H9 (cell line): ENCODE data around the gene SQSTM1. TPM values are rescaled to one million over a fixed set of nuclear protein-coding genes. Genes with fewer than 3 reads are reported as not detected.

Experiments used
- DNase-seq: peaks from one replicate; pipeline ENCODE4 v3.0.0-alpha.2; 2017
- H2AFZ ChIP-seq: one replicate; pipeline ENCODE4 v1.6.1; 2013; ENCODE audit warnings: mild to moderate bottlenecking, low read length, control low read depth, moderate library complexity
- H2AK5ac ChIP-seq: 2 replicates; pipeline ENCODE4 v1.6.1; 2013; ENCODE audit warnings: low read length, control low read depth, mixed read lengths; ENCODE audit not compliant: insufficient read length
- H2BK120ac ChIP-seq: one replicate; pipeline ENCODE4 v1.6.1; 2013; ENCODE audit warnings: low read depth, mild to moderate bottlenecking, low read length, control low read depth, inconsistent platforms; ENCODE audit not compliant: poor library complexity, severe bottlenecking
- H2BK12ac ChIP-seq: 2 replicates; pipeline ENCODE4 v1.6.1; 2013; ENCODE audit warnings: low read length, control low read depth, mixed read lengths, low read depth; ENCODE audit not compliant: insufficient read length
- H2BK15ac ChIP-seq: 2 replicates; pipeline ENCODE4 v1.6.1; 2013; ENCODE audit warnings: low read depth, low read length, control low read depth
- H2BK20ac ChIP-seq: one replicate; pipeline ENCODE4 v1.6.1; 2013; ENCODE audit warnings: low read depth, mild to moderate bottlenecking, low read length, control low read depth, inconsistent platforms; ENCODE audit not compliant: poor library complexity, severe bottlenecking
- H2BK5ac ChIP-seq: 2 replicates; pipeline ENCODE4 v1.6.1; 2013; ENCODE audit warnings: low read length, control low read depth, mixed read lengths; ENCODE audit not compliant: insufficient read length
- H3K14ac ChIP-seq: 2 replicates; pipeline ENCODE4 v1.6.1; 2013; ENCODE audit warnings: low read length, control low read depth; ENCODE audit not compliant: insufficient read depth
- H3K18ac ChIP-seq: 2 replicates; pipeline ENCODE4 v1.6.1; 2013; ENCODE audit warnings: low read depth, mild to moderate bottlenecking, mixed read lengths, low read length, control low read depth; ENCODE audit not compliant: insufficient read length
- H3K23ac ChIP-seq: 2 replicates; pipeline ENCODE4 v1.6.1; 2013; ENCODE audit warnings: low read length, control low read depth, mixed read lengths, low read depth; ENCODE audit not compliant: insufficient read length
- H3K23me2 ChIP-seq: 2 replicates; pipeline ENCODE4 v1.6.1; 2013; ENCODE audit warnings: low read depth, mild to moderate bottlenecking, mixed read lengths, low read length, control low read depth; ENCODE audit not compliant: insufficient read length, poor library complexity, severe bottlenecking
- H3K27ac ChIP-seq: 2 replicates; pipeline ENCODE4 v1.5.1; 2013; ENCODE audit warnings: low read length, control low read depth, mixed read lengths, low read depth; ENCODE audit not compliant: insufficient read length
- H3K27me3 ChIP-seq: 2 replicates; pipeline ENCODE4 v1.6.1; 2013; ENCODE audit warnings: low read length, control low read depth, inconsistent platforms; ENCODE audit not compliant: insufficient read depth
- H3K4ac ChIP-seq: 2 replicates; pipeline ENCODE4 v1.6.1; 2013; ENCODE audit warnings: low read depth, mild to moderate bottlenecking, control low read depth, inconsistent platforms, low read length, moderate library complexity
- H3K4me1 ChIP-seq: 2 replicates; pipeline ENCODE4 v1.6.1; 2013; ENCODE audit warnings: low read length, control low read depth, inconsistent platforms; ENCODE audit not compliant: insufficient read depth
- H3K4me2 ChIP-seq: 2 replicates; pipeline ENCODE4 v1.6.1; 2013; ENCODE audit warnings: low read length, control low read depth, mixed read lengths; ENCODE audit not compliant: insufficient read length, insufficient read depth
- H3K56ac ChIP-seq: 2 replicates; pipeline ENCODE4 v1.6.1; 2013; ENCODE audit warnings: low read depth, mild to moderate bottlenecking, mixed read lengths, low read length, control low read depth; ENCODE audit not compliant: insufficient read length
- H3K79me1 ChIP-seq: 2 replicates; pipeline ENCODE4 v1.6.1; 2013; ENCODE audit warnings: low read depth, mild to moderate bottlenecking, moderate library complexity, low read length, control low read depth, inconsistent platforms; ENCODE audit not compliant: insufficient read depth, poor library complexity, severe bottlenecking
- H3K79me2 ChIP-seq: 2 replicates; pipeline ENCODE4 v1.6.1; 2013; ENCODE audit warnings: low read length, control low read depth, inconsistent platforms; ENCODE audit not compliant: insufficient read depth
- H3K9ac ChIP-seq: 2 replicates; pipeline ENCODE4 v1.6.1; 2013; ENCODE audit warnings: low read length, control low read depth, mixed read lengths; ENCODE audit not compliant: insufficient read length; ENCODE audit errors: extremely low read depth
- H3K9me3 ChIP-seq: one replicate; pipeline ENCODE4 v1.6.1; 2013; ENCODE audit warnings: low read depth, low read length, inconsistent platforms; ENCODE audit not compliant: control insufficient read depth
- H3T11ph ChIP-seq: one replicate; pipeline ENCODE4 v1.6.1; 2013; ENCODE audit warnings: mild to moderate bottlenecking, low read length, control low read depth, inconsistent platforms
- H4K20me1 ChIP-seq: one replicate; pipeline ENCODE4 v1.6.1; 2013; ENCODE audit not compliant: control insufficient read depth, insufficient read length, insufficient read depth
- H4K5ac ChIP-seq: 2 replicates; pipeline ENCODE4 v1.6.1; 2013; ENCODE audit warnings: low read depth, mild to moderate bottlenecking, mixed read lengths, low read length, control low read depth; ENCODE audit not compliant: insufficient read length
- H4K8ac ChIP-seq: replicated peaks from 2 replicates; pipeline ENCODE4 v1.6.1; 2013; ENCODE audit warnings: low read length, control low read depth, mixed read lengths, low read depth; ENCODE audit not compliant: insufficient read length
- H4K91ac ChIP-seq: 2 replicates; pipeline ENCODE4 v1.6.1; 2013; ENCODE audit warnings: low read depth, mild to moderate bottlenecking, moderate library complexity, mixed read lengths, low read length, control low read depth; ENCODE audit not compliant: insufficient read length
- H3K27ac Mint-ChIP-seq, 3 experiments: 2 replicates in 2 of 3; 3 replicates in 1 of 3; pipeline ENCODE4 v1.8.0; 2020 to 2021; ENCODE audit warnings: mixed read lengths in 3 of 3, mild to moderate bottlenecking in 1 of 3, moderate library complexity in 1 of 3
- H3K27me3 Mint-ChIP-seq: 2 replicates; pipeline ENCODE4 v1.8.0; 2021; ENCODE audit warnings: low read depth, mild to moderate bottlenecking, moderate library complexity, mixed read lengths
- H3K36me3 Mint-ChIP-seq, 3 experiments: 2 replicates in 2 of 3; 3 replicates in 1 of 3; pipeline ENCODE4 v1.8.0; 2020 to 2021; ENCODE audit warnings: low read depth in 3 of 3, mixed read lengths in 3 of 3; ENCODE audit not compliant: insufficient read depth in 1 of 3
- H3K4me1 Mint-ChIP-seq, 2 experiments: 2 replicates each; pipeline ENCODE4 v1.8.0; 2020; ENCODE audit warnings: mixed read lengths in 2 of 2
- H3K4me3 Mint-ChIP-seq, 2 experiments: 2 replicates in 1 of 2; 3 replicates in 1 of 2; pipeline ENCODE4 v1.8.0; 2020 to 2021; ENCODE audit warnings: mild to moderate bottlenecking in 2 of 2, mixed read lengths in 2 of 2, moderate library complexity in 1 of 2
- H3K9me3 Mint-ChIP-seq, 2 experiments: 2 replicates in 1 of 2; 3 replicates in 1 of 2; pipeline ENCODE4 v1.8.0; 2020; ENCODE audit warnings: mild to moderate bottlenecking in 2 of 2, mixed read lengths in 2 of 2, moderate library complexity in 1 of 2
- WGBS: extraction: QIAGEN DNeasy Blood & Tissue Kit; methylation state at CpG from one replicate; pipeline ENCODE4 v1.1.7; 2013; ENCODE audit warnings: missing lambda C conversion rate, low lambda C conversion rate, mixed read lengths; ENCODE audit not compliant: insufficient read length; ENCODE audit errors: extremely low coverage; 5-methylcytosine and 5-hydroxymethylcytosine counted together
- total RNA-seq: library from RNA; stranded (reverse); gene quantifications from 2 replicates; pipeline ENCODE4 v1.2.1, GENCODE V29; 2021
- TF ChIP-seq, protein P1 (sequence below): fragments of 200-600 bp; sonication (generic); conservative IDR thresholded peaks from 3 replicates; pipeline ENCODE4 v1.8.0; 2021; ENCODE audit warnings: antibody characterized with exemption, mild to moderate bottlenecking

Gene SQSTM1
- total RNA-seq, 1 experiment from 2014 or later, result 144 TPM

DNA sequence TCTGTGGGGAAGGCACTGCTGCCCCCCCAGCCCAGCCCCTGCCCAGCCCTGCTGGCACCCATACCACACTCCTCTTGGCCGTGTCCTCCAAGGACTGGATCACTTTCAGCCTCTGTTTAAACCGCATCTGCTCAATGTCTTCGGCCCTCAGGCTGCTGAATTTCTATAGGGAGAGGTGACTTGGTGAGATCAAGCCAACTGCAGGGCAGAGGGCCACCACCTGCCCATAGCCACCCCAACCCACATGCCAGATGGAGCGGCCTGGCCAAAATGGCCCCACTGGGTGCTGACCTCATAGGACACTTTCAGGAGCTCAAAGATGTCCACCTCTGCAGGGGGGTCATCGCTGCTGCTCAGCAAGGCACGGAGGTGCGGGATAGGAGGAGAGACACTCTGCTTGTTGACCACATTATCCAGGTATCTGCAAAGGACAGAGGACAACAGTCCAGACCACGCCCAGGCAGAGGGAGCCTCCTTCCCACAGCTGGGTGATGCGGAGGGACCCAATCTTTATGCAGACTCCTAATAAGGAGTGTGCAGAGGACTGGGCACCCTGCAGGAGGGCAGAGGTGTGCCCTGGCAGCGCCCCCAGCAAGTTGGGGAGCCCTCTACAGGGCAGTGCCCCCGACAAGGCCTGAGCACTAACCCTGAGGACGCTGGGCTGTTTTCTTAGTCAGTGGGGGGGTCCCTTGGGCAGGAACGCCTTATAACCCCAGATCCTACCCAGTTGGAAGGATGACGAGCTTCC is 52.3 kb downstream of the SQSTM1 start:
- no peak overlapping the region for H3K23ac ChIP-seq
- H3K23me2 ChIP-seq, result no peaks in the 10 kb centered on the region
- H3K4ac ChIP-seq, result no peak overlapping the region
- peaks cover 1% of the 10 kb centered on the region; the same call in 1 of the 2 replicates for H3K27me3 Mint-ChIP-seq
- H3K27me3 ChIP-seq, result no peaks in the 10 kb centered on the region
- WGBS, result no CpG with 5 or more reads among the region's 14 CpGs
- no peak for DNase-seq
- no peak overlapping the region for H3K9ac ChIP-seq
- no peak overlapping the region for H4K8ac ChIP-seq
- H4K20me1 ChIP-seq, result no peaks in the 10 kb centered on the region
- no peak overlapping the region for H3K4me2 ChIP-seq
- H4K5ac ChIP-seq, result no peak overlapping the region
- no peak overlapping the region for H3T11ph ChIP-seq
- no peak overlapping the region for H4K91ac ChIP-seq
- no peak overlapping the region for H2AFZ ChIP-seq
- H3K4me3 Mint-ChIP-seq, result no peak overlapping the region
- H3K79me2 ChIP-seq, result no peaks in the 10 kb centered on the region
- H3K56ac ChIP-seq, result no peak overlapping the region
- H3K9me3 ChIP-seq, result no peaks in the 10 kb centered on the region
- no peak overlapping the region for H2BK15ac ChIP-seq
- H3K79me1 ChIP-seq, result no peaks in the 10 kb centered on the region
- no peak overlapping the region for H3K18ac ChIP-seq
- H3K36me3 Mint-ChIP-seq, result peaks cover 13 to 48% (median 43%) of the 10 kb centered on the region in 3 experiments
- H3K27ac ChIP-seq, result no peak overlapping the region
- no peak overlapping the region for H3K27ac Mint-ChIP-seq
- no peak overlapping the region for H2BK5ac ChIP-seq
- TF ChIP-seq, protein P1, sequence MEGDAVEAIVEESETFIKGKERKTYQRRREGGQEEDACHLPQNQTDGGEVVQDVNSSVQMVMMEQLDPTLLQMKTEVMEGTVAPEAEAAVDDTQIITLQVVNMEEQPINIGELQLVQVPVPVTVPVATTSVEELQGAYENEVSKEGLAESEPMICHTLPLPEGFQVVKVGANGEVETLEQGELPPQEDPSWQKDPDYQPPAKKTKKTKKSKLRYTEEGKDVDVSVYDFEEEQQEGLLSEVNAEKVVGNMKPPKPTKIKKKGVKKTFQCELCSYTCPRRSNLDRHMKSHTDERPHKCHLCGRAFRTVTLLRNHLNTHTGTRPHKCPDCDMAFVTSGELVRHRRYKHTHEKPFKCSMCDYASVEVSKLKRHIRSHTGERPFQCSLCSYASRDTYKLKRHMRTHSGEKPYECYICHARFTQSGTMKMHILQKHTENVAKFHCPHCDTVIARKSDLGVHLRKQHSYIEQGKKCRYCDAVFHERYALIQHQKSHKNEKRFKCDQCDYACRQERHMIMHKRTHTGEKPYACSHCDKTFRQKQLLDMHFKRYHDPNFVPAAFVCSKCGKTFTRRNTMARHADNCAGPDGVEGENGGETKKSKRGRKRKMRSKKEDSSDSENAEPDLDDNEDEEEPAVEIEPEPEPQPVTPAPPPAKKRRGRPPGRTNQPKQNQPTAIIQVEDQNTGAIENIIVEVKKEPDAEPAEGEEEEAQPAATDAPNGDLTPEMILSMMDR, result no peak
- peaks cover 2 to 12% of the 10 kb centered on the region in 2 experiments; a peak in 2 of 4 replicates for H3K4me1 Mint-ChIP-seq
- no peak overlapping the region for H3K14ac ChIP-seq
- no peaks in the 10 kb centered on the region for H3K9me3 Mint-ChIP-seq
- H3K4me1 ChIP-seq, result no peaks in the 10 kb centered on the region
- no peak overlapping the region for H2BK20ac ChIP-seq
- H2AK5ac ChIP-seq, result no peak overlapping the region
- H2BK120ac ChIP-seq, result no peak overlapping the region
- H2BK12ac ChIP-seq, result no peak overlapping the region
